HCT116 (cell line): Measurements from ENCODE around the gene EIF4A3.

Experiments used
- ATF3 ChIP-seq: IDR thresholded peaks from 2 replicates; pipeline ENCODE4 v1.6.1; 2012
- POLR2A ChIP-seq: IDR thresholded peaks from 2 replicates; pipeline ENCODE4 v1.7.0; 2011; ENCODE audit warnings: borderline replicate concordance; ENCODE audit not compliant: insufficient read depth, insufficient read length; ENCODE audit errors: extremely low read depth
- RAD21 ChIP-seq: IDR thresholded peaks from 2 replicates; pipeline ENCODE4 v1.6.1; 2012; ENCODE audit warnings: low read depth, mild to moderate bottlenecking
- YY1 ChIP-seq: IDR thresholded peaks from 2 replicates; pipeline ENCODE4 v1.6.1; 2011; ENCODE audit warnings: low read length, low read depth, moderate library complexity, mild to moderate bottlenecking; ENCODE audit not compliant: insufficient replicate concordance; ENCODE audit errors: extremely low read depth

GRCh38 chr17:80089762-80090161, 57.2 kb downstream of the EIF4A3 start:
- no peak for TF ChIP-seq ATF3
- no peak for TF ChIP-seq RAD21
- TF ChIP-seq POLR2A, result no peak
- TF ChIP-seq YY1, result no peak
